Type B pancreatic cell (in vitro differentiated cells): ENCODE results near the gene SLCO3A1. TPM values are rescaled to one million over a fixed set of nuclear protein-coding genes. Genes with fewer than 3 reads are reported as not detected.

ENCODE experiments used
- DNase-seq: peaks from one replicate; pipeline ENCODE4 v3.0.0; 2021; ENCODE audit warnings: mixed read lengths; ENCODE audit not compliant: unreplicated experiment; ENCODE audit errors: extremely low spot score
- H3K27ac Mint-ChIP-seq: 2 replicates; pipeline ENCODE4 v1.8.0; 2021; ENCODE audit warnings: mild to moderate bottlenecking, mixed read lengths
- H3K27me3 Mint-ChIP-seq: 2 replicates; pipeline ENCODE4 v1.8.0; 2021; ENCODE audit warnings: mixed read lengths
- H3K36me3 Mint-ChIP-seq: 2 replicates; pipeline ENCODE4 v1.8.0; 2021; ENCODE audit warnings: mixed read lengths
- H3K4me1 Mint-ChIP-seq: one replicate; pipeline ENCODE4 v1.8.0; 2021; ENCODE audit warnings: mixed read lengths; ENCODE audit not compliant: unreplicated experiment
- H3K4me3 Mint-ChIP-seq: 2 replicates; pipeline ENCODE4 v1.8.0; 2021; ENCODE audit warnings: mild to moderate bottlenecking, mixed read lengths
- H3K9me3 Mint-ChIP-seq: 2 replicates; pipeline ENCODE4 v1.8.0; 2021; ENCODE audit warnings: mixed read lengths
- total RNA-seq: library from RNA; stranded (reverse); gene quantifications from 2 replicates; pipeline ENCODE4 v1.2.1, GENCODE V29; 2021; ENCODE audit warnings: low replicate concordance
- TF ChIP-seq, protein P1 (sequence below): fragments of 200-600 bp; sonication (generic); conservative IDR thresholded peaks from 2 replicates; pipeline ENCODE4 v1.5.0; 2021; ENCODE audit warnings: antibody characterized with exemption, mild to moderate bottlenecking

Gene SLCO3A1
- total RNA-seq, 1 donor from 2014 or later: 30.9 TPM

DNA sequence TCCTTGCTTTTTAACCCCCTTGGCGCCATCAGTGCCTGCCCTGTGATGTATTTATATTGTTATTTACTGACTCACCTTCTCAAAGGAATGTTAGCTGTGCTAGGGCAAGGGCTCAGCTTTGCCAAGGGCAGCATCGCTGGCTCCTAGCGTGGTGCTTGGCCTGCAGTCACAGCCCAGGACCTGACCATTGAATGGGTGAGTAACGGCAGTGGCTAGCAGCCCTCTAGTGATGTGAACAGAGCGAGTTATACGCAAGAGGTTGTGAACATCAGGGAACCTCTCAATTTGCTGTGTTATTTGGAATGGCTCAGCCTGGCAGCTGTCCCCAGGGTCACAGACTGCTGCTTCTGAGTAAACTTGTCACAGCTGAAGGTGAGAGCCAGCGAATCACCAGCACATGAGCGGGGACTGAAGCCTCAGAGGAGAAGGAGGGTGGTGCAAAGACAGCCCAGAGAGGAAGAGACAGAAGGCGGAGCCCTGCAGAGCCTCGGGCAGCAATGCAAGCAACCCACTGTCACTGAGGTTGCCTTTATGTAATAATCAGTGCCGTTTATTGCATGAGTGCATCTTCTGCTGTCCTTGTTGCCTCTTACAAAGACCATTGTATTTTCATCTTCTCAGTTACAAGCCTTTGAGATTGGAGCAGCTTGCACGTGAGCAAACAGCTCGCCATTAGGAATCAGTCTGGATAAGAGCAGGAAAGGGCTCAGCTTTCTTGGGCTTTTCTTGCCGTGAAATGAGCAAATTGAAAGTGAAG is 158.3 kb downstream of the SLCO3A1 start:
- Mint-ChIP-seq H3K9me3 (no peaks in the 10 kb centered on the region), H3K4me1 (peaks cover 18% of the 10 kb centered on the region), H3K27me3 (no peaks in the 10 kb centered on the region), H3K4me3 (peak overlapping the region; percentile 24), H3K36me3 (no peaks in the 10 kb centered on the region), H3K27ac (peak overlapping the region; percentile 81)
- TF ChIP-seq, protein P1, sequence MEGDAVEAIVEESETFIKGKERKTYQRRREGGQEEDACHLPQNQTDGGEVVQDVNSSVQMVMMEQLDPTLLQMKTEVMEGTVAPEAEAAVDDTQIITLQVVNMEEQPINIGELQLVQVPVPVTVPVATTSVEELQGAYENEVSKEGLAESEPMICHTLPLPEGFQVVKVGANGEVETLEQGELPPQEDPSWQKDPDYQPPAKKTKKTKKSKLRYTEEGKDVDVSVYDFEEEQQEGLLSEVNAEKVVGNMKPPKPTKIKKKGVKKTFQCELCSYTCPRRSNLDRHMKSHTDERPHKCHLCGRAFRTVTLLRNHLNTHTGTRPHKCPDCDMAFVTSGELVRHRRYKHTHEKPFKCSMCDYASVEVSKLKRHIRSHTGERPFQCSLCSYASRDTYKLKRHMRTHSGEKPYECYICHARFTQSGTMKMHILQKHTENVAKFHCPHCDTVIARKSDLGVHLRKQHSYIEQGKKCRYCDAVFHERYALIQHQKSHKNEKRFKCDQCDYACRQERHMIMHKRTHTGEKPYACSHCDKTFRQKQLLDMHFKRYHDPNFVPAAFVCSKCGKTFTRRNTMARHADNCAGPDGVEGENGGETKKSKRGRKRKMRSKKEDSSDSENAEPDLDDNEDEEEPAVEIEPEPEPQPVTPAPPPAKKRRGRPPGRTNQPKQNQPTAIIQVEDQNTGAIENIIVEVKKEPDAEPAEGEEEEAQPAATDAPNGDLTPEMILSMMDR: no peak
- no peak for DNase-seq

DNA sequence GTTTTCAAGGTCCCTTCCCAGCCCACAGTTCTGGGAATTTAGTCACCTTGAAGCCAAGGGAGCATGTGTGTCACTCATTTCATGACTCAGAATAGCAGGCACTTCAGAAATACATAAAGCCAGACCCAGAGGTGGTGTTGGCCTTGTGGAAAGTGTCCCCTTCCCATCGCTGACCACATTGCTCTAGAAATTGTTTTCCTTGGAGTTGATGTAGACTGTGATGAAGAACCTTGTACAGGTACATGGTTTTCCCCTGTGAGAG is 158.8 kb downstream of the SLCO3A1 start:
- TF ChIP-seq, protein P1: no peak
- Mint-ChIP-seq H3K9me3 (no peaks in the 10 kb centered on the region), H3K4me3 (no peak overlapping the region), H3K4me1 (peaks cover 18% of the 10 kb centered on the region), H3K27me3 (no peaks in the 10 kb centered on the region), H3K27ac (peak overlapping the region; percentile 81), H3K36me3 (no peaks in the 10 kb centered on the region)
- no peak for DNase-seq

DNA sequence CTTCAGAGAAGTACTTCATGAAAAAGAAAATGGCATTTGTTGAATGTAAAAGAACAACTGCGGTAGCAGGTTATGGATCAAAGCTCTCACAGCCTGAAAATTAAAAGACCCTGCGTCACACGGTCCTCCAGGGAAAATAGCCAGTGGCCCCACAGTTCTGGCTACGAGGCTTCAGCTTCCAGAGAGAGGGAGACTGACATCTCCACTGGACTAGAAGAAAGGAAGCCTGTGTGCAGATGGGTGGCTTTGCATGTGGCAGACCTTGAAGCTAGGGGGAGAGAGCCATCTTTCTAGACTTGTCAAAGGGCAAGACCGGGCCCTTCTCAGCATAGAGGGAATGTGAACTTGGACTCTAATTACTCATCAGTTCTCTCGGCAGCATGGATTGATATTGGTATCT is 159.4 kb downstream of the SLCO3A1 start:
- H3K27ac Mint-ChIP-seq: no peak overlapping the region
- TF ChIP-seq, protein P1: no peak

DNA sequence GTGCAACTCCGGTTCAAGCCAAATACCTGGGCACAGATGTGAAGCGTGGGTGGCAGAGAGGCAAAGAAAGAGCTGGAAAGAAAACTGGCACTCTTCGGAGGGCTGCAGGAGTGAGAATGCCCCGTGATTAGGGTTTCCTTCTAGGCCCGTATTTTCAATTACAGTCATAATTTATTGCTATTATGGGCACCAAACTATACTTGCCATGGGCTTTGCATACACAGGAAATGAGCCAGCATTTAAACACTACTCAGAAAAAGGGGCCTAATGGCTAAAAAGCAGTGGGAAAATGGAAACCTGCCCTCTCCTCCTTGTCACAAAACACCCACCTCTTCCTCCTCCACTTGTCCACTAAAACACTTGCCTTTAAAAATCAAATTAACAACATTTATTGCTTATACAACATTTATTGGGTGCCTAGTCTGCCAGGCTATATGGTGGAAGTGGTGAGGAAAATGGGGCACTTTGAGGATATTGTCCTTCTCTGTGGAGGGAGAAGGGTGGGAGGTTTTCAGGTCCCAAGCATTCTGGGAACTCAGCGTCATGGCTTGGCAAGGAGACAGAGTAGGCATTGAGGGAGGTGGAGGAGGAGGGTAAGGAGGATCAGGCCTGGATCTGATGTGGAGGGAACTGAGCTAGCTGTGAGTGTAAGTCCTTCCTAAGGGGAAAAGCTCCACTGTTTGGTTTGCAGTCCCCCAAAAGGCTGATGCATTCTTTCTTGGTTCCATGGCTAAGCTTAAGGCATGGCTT is 160.9 kb downstream of the SLCO3A1 start:
- no peak overlapping the region for H3K27ac Mint-ChIP-seq
- no peaks in the 10 kb centered on the region for H3K9me3 Mint-ChIP-seq
- H3K4me3 Mint-ChIP-seq: no peak overlapping the region
- no peak for DNase-seq
- H3K27me3 Mint-ChIP-seq: no peaks in the 10 kb centered on the region
- H3K4me1 Mint-ChIP-seq: peaks cover 18% of the 10 kb centered on the region
- no peaks in the 10 kb centered on the region for H3K36me3 Mint-ChIP-seq
- TF ChIP-seq, protein P1: no peak

More for the DNA sequence above, 159.4 kb downstream of the SLCO3A1 start:
- Mint-ChIP-seq H3K4me1 (peaks cover 18% of the 10 kb centered on the region), H3K36me3 (no peaks in the 10 kb centered on the region), H3K9me3 (no peaks in the 10 kb centered on the region), H3K4me3 (no peak overlapping the region), H3K27me3 (no peaks in the 10 kb centered on the region)
- no peak for DNase-seq

- Mint-ChIP-seq H3K9me3 (no peaks in the 10 kb centered on the region), H3K36me3 (no peaks in the 10 kb centered on the region), H3K4me1 (no peaks in the 10 kb centered on the region), H3K27ac (no peak overlapping the region), H3K27me3 (no peaks in the 10 kb centered on the region), H3K4me3 (no peak overlapping the region)
- no peak for DNase-seq
- TF ChIP-seq, protein P1: no peak
Observed at GRCh38 chr15:92017882-92018534, 164.5 kb downstream of the SLCO3A1 start.
